SU-DHL-6 (cell line): ENCODE results near the gene DST.

ENCODE experiments used
- H2AFZ ChIP-seq: fragments of 200-600 bp; sonication (generic); 2 replicates; pipeline ENCODE4 v1.6.1; 2014; ENCODE audit warnings: low read depth, mild to moderate bottlenecking, moderate library complexity, mixed read lengths, antibody characterized with exemption, low read length; ENCODE audit not compliant: severe bottlenecking
- H3F3A ChIP-seq: fragments of 200-600 bp; shearing (Covaris generic); 2 replicates; pipeline ENCODE4 v1.6.0; 2016; ENCODE audit warnings: antibody characterized with exemption, mild to moderate bottlenecking; ENCODE audit not compliant: insufficient read depth
- H3K27ac ChIP-seq: fragments of 200-600 bp; sonication (generic); 2 replicates; pipeline ENCODE4 v1.5.1; 2016; ENCODE audit warnings: low read depth, mild to moderate bottlenecking, low read length, moderate library complexity, mixed read lengths
- H3K27me3 ChIP-seq: fragments of 200-600 bp; sonication (generic), shearing (Covaris generic); 2 replicates; pipeline ENCODE4 v1.6.0; 2014; ENCODE audit warnings: mild to moderate bottlenecking, low read length
- H3K36me3 ChIP-seq: fragments of 200-600 bp; sonication (generic); 2 replicates; pipeline ENCODE4 v1.6.1; 2014; ENCODE audit warnings: mild to moderate bottlenecking, low read length, mixed read lengths
- H3K4me2 ChIP-seq: fragments of 300-600, 200-600 bp; shearing (Covaris generic), sonication (generic); 2 replicates; pipeline ENCODE4 v1.6.0; 2014; ENCODE audit warnings: low read length, low read depth, mild to moderate bottlenecking; ENCODE audit not compliant: poor library complexity, severe bottlenecking
- H3K4me3 ChIP-seq: fragments of 200-600 bp; sonication (generic); 2 replicates; pipeline ENCODE4 v1.5.1; 2014; ENCODE audit warnings: antibody characterized with exemption, low read length, mild to moderate bottlenecking, mixed read lengths; ENCODE audit not compliant: insufficient read depth, poor library complexity, severe bottlenecking
- H3K79me2 ChIP-seq: fragments of 200-600 bp; sonication (generic); 2 replicates; pipeline ENCODE4 v1.6.1; 2014; ENCODE audit warnings: mild to moderate bottlenecking, low read length, moderate library complexity; ENCODE audit not compliant: insufficient read depth
- H3K9ac ChIP-seq: fragments of 200-600 bp; sonication (generic); 2 replicates; pipeline ENCODE4 v1.7.0; 2014; ENCODE audit warnings: mild to moderate bottlenecking, low read length
- H3K9me2 ChIP-seq: fragments of 200-600 bp; sonication (generic); replicated peaks from 2 replicates; pipeline ENCODE4 v1.6.1; 2014; ENCODE audit warnings: low read length; ENCODE audit not compliant: insufficient read depth
- H3K9me3 ChIP-seq: fragments of 200-600 bp; sonication (generic); 2 replicates; pipeline ENCODE4 v1.6.1; 2014; ENCODE audit warnings: low read length, mixed read lengths; ENCODE audit not compliant: insufficient read depth
- H4K20me1 ChIP-seq: fragments of 200-600 bp; sonication (generic); 2 replicates; pipeline ENCODE4 v1.6.1; 2014; ENCODE audit warnings: low read depth, mild to moderate bottlenecking, antibody characterized with exemption, low read length, moderate library complexity, mixed read lengths
- CTCF ChIP-seq: fragments of 200-600 bp; sonication (generic); IDR thresholded peaks from one replicate; pipeline ENCODE4 v1.5.1; 2017; ENCODE audit warnings: antibody characterized with exemption, mild to moderate bottlenecking, low read length, moderate library complexity; ENCODE audit not compliant: insufficient read depth, poor library complexity, severe bottlenecking
- EZH2phosphoT487 ChIP-seq: fragments of 200-600 bp; sonication (generic), shearing (Covaris generic); conservative IDR thresholded peaks from 2 replicates; pipeline ENCODE4 v1.6.1; 2018; ENCODE audit warnings: mild to moderate bottlenecking, antibody characterized with exemption, low read length, moderate library complexity, mixed read lengths

The DST gene

GRCh38 chr6:56580271-56580670, 62.4 kb downstream of the DST start:
- no peaks in the 10 kb centered on the region; the same call in 1 of the 2 replicates for H4K20me1 ChIP-seq
- no peaks in the 10 kb centered on the region for H3K27me3 ChIP-seq
- H3K9ac ChIP-seq, result no peak overlapping the region
- no peaks in the 10 kb centered on the region for H3K9me3 ChIP-seq
- H3F3A ChIP-seq, result no peaks in the 10 kb centered on the region
- H3K4me2 ChIP-seq, result no peak overlapping the region
- no peaks in the 10 kb centered on the region for H3K9me2 ChIP-seq
- no peaks in the 10 kb centered on the region for H3K79me2 ChIP-seq
- H2AFZ ChIP-seq, result no peak overlapping the region
- H3K36me3 ChIP-seq, result no peaks in the 10 kb centered on the region
- H3K27ac ChIP-seq, result no peak overlapping the region
- TF ChIP-seq EZH2phosphoT487, result no peak
- no peak overlapping the region for H3K4me3 ChIP-seq

- Histone ChIP-seq H3K9me3 (no peaks in the 10 kb centered on the region), H3K4me2 (no peak overlapping the region), H3K27me3 (no peaks in the 10 kb centered on the region), H2AFZ (no peak overlapping the region), H3K4me3 (no peak overlapping the region), H3K79me2 (no peaks in the 10 kb centered on the region), H3F3A (no peaks in the 10 kb centered on the region), H3K9ac (no peak overlapping the region), H3K27ac (no peak overlapping the region), H3K36me3 (no peaks in the 10 kb centered on the region), H4K20me1 (no peaks in the 10 kb centered on the region; the same call in 1 of the 2 replicates), H3K9me2 (no peaks in the 10 kb centered on the region)
- TF ChIP-seq EZH2phosphoT487 (no peak), CTCF (no peak)
These were observed 63.4 kb downstream of the DST start for GRCh38 chr6:56579155-56579851.

GRCh38 chr6:56575736-56576135, 67.0 kb downstream of the DST start:
- Histone ChIP-seq H3K4me2 (no peak overlapping the region), H3K27me3 (no peaks in the 10 kb centered on the region), H3K9me2 (no peaks in the 10 kb centered on the region), H2AFZ (no peak overlapping the region), H3K4me3 (no peak overlapping the region), H3K27ac (no peak overlapping the region), H3K9ac (no peak overlapping the region), H3K9me3 (no peaks in the 10 kb centered on the region), H3F3A (no peaks in the 10 kb centered on the region), H4K20me1 (no peaks in the 10 kb centered on the region; the same call in 1 of the 2 replicates), H3K79me2 (no peaks in the 10 kb centered on the region), H3K36me3 (no peaks in the 10 kb centered on the region)
- TF ChIP-seq CTCF (no peak), EZH2phosphoT487 (no peak)

- Histone ChIP-seq H3K9ac (no peak overlapping the region), H3K9me2 (no peaks in the 10 kb centered on the region), H3K79me2 (no peaks in the 10 kb centered on the region), H3K27me3 (no peaks in the 10 kb centered on the region), H3K27ac (no peak overlapping the region), H2AFZ (no peak overlapping the region), H4K20me1 (no peaks in the 10 kb centered on the region; the same call in 1 of the 2 replicates), H3K4me2 (no peak overlapping the region), H3F3A (no peaks in the 10 kb centered on the region), H3K4me3 (no peak overlapping the region), H3K9me3 (no peaks in the 10 kb centered on the region), H3K36me3 (no peaks in the 10 kb centered on the region)
- no peak for TF ChIP-seq CTCF
- no peak for TF ChIP-seq EZH2phosphoT487
These were observed 68.4 kb downstream of the DST start for GRCh38 chr6:56574292-56574691.
